GM19043 (cell line): ENCODE results near the gene ESYT1.

ENCODE experiments used
- ATAC-seq: cut with Tn5 transposase; IDR thresholded peaks from one replicate; pipeline ENCODE4 v1.9.1; 2021; ENCODE audit warnings: low read depth; ENCODE audit not compliant: unreplicated experiment

The ESYT1 gene

GRCh38 chr12:56128670-56129205 is 671 bp downstream of the ESYT1 start:
- ATAC-seq = no peak

DNA sequence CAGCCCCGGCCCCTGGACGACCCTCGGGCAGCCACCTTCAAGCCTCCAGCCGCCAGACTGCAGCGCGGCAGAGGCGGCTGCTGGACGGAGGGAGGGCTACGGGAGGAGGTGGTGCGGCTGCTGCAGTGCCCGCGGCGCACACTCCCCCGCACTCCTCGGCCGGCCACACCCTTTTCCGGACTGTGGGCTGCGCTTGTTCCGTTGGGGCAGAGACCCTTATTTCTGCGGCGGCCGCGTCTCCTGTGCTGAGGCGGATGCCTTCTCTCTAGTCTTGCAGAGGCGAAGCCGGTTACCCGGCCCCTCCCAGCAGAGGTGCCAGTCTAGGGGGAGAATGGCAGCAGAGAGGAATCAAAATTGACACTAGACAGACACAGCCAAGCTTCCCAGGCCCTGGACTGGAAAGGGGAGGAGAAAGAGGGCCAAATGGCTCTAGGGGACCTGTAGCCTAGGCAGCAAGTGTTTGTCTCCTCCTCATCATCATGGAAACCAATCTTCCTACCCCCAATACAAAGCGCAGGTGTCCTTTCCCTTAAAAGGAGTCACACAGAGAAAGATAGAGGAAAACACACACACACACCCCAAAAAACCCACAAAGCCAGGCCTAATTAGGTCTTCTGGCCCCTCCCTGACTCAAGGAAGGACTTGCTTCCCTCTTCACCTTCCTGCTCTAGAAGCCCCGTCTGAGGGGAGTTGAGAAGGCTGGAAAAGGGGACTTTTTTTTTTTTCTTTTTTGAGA is 1.3 kb downstream of the ESYT1 start:
- ATAC-seq = no peak

DNA sequence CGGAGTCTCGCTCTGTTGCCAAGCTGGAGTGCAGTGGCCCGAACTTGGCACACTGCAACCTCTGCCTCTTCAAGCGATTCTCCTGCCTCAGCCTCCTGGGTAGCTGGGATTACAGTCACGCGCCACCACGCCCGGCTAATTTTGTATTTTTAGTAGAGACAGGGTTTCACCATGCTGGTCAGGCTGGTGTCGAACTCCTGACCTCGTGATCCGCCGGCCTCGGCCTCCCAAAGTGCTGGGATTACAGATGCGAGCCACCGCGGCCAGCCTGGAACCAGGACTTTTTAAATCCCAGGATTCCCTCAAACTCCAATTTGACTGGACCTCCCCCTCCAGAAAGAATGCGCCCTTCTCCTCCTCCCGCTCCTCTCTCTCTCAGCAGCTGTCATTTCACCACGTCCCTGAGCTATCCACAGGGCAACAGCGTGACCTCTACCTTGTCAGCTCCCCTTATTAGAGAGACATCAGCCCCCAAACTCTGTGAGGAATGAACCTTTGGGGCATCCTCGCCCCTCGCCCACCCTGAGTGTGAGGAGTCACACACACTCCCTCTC is 2.0 kb downstream of the ESYT1 start:
- ATAC-seq = no peak

- no peak for ATAC-seq
Observed at GRCh38 chr12:56130876-56131275, 2.8 kb downstream of the ESYT1 start.

DNA sequence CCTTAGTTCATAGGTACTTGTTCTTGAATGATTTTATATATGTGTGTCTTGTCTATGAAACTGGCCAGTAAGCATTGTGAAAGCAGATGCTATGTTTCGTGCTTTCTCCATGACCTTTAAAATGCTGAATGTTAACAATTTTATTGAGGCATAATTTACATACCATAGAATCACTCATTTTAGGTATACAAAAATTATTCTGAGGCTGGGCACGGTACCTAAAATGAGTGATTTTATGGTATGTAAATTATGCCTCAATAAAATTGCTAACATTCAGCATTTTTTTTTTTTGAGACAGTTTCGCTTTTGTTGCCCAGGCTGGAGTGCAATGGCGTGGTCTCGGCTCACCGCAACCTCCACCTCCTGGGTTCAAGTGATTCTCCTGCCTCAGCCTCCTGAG is 6.8 kb downstream of the ESYT1 start:
- ATAC-seq = no peak

GRCh38 chr12:56137853-56138571 is 9.9 kb downstream of the ESYT1 start:
- no peak for ATAC-seq

DNA sequence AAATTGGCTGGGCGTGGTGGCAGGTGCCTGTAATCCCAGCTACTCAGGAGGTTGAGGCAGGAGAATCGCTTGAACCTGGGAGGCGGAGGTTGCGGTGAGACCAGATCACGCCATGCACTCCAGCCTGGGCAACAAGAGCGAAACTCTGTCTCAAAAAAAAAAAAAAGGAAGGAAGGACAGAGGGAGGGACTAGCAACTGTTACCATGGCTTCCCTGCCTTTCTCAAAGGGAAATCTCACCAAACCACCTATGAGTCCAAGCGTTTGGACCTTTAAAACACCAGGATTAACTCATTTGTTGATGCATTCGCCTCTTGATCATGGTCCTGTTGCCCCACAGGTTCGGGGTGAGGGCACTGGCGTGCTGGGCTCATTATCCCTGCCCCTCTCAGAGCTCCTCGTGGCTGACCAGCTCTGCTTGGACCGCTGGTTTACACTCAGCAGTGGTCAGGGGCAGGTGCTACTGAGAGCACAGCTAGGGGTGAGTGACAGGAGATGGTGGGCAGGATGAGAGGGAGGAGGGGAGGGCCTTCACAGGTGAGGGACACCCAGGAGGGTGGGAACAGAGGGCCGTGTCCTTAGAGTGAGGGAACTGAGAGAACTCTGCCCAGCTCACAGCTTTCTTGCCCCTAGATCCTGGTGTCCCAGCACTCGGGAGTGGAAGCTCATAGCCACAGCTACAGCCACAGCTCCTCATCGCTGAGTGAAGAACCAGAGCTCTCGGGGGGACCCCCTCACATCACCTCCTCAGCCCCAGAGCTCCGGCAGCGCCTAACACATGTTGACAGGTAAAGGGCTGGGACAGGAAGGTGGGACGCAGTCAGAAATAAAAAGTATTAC is 14.1 kb downstream of the ESYT1 start:
- ATAC-seq = no peak

DNA sequence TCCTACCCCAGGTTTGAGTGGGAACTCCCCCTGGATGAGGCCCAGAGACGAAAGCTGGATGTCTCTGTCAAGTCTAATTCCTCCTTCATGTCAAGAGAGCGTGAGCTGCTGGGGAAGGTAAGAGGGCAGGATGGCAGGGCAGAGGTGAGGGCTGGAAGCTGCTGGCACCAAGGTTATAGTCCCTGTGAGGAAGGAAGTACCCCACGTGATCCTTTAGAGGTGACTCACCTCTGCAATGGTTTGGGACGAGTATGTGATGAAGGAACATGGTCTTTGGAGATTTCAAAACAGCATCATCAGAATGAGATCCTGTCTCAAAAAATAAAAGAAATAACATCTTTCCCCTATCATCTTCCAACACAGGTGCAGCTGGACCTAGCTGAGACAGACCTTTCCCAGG is 15.2 kb downstream of the ESYT1 start:
- ATAC-seq = no peak

GRCh38 chr12:56143870-56144269 is 15.8 kb downstream of the ESYT1 start:
- ATAC-seq = no peak

GRCh38 chr12:56145217-56145616 is 17.1 kb downstream of the ESYT1 start:
- ATAC-seq = no peak

- no peak for ATAC-seq
Observed at GRCh38 chr12:56146492-56147460, 18.7 kb downstream of the ESYT1 start.

GRCh38 chr12:56150563-56150962 is 22.5 kb downstream of the ESYT1 start:
- no peak for ATAC-seq

DNA sequence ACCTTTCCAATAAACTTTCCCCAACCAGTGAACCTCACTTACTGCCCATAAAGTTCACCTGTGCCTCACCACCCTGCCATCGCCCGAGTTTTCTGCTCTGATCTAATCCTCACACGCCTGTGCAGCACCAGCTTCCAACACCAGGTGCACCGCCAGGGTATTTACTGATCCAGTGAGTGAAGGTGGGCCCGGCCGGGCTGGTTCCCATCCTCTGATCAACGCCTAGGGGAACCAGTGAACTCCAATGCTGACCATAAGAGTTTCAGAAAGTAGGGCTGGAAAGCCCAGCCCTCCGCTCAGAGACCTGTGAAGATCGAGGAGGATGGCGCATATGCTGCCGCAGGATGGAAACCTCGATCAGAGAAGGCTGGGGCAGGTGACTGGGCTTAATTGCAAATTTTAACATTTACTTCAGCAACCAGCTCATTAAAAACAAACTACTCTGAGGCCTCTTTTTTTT is 23.6 kb downstream of the ESYT1 start:
- peak; percentile 49 for ATAC-seq

DNA sequence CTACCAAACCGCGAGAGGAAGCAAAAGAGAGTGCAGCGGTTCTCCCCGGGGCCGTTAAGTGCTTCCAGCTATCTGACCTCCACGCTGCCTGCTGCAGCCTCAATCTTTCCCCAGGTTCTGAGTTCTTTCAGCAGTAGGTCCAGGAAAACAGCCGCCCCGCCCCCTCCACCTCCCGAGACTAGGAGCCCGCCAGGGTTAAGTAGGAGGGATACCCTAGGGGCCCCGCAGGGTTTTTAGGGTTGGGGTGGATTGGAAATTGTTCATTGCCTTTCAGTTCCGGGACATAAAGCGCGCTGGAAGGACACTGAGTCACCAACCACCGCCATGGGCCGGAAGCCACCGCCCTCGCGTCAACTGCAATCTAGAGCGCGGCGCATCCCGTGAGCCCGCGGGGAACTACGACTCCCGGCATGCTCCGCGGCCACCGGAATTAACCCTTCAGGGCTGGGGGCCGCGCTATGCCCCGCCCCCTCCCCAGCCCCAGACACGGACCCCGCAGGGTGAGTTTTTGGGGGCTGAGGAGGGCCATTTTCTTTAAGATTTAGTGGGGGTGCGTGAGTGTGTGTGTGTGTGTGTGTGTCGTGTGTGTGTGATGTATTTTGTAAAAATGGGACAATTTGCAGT is 24.2 kb downstream of the ESYT1 start, which contains the start of gene MYL6B:
Gene MYL6B (plus strand): TSS at position 456 of the 624 bp plus-strand sequence. CDS start 1,332 bp downstream, outside the sequence.
- ATAC-seq = peak; percentile 84

DNA sequence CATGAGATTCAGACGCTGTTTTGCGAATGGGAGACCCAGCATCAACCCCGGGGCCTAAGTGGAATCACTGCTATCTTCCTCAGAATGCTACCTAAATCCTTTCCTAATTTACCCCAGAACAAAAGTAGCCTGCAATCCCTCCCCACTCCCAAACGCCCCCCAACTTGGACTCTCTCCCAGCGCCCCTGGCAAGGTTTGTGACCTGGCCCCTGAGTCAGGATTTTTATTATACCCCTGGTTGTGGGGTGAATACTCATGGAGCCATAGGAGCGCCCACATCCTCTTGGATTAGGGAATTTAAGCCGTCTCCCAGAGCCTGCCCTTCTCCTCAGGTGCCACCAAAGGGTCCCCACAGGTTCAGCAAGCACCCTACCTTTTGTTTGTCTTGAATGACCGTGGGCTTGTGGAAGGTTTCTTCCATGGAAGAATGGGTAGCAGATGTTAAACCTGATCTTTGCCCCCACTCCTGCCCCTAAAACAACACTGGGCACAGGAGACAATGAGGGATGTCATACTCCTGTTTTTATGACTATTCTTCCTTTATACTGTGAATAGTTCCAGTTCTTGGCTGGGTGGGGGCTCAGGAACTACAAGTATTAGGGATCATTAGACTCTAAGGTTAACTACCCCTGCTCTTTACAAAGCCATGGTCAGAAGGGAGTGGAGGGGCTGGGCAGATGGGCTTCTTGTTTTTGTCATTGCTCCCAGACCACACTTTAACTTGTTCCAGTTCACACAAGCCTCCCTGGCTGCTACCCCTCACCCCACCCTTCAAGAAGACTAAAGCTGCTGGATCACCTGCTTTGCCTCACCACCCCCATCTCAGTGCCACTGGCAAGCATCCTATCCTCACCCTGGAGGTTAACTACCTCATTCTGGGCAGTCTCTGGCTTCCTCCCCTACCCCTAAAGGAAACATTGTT is 24.9 kb downstream of the ESYT1 start:
- ATAC-seq = no peak

DNA sequence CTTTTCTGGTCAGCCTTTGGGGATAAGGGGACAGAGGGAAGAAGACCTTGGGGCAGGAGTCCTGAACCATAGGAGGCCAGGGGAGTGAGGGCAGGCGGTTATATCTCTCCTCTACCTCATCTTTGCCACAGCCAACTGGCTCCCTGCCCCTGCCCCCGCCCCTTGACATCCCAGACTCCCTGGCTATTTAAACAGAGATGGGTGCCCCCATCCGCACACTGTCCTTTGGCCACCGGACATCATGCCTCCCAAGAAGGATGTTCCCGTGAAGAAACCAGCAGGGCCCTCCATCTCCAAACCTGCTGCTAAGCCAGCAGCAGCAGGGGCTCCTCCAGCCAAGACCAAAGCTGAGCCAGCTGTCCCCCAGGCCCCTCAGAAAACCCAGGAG is 25.6 kb downstream of the ESYT1 start:
- ATAC-seq = no peak

- ATAC-seq = no peak
Observed at GRCh38 chr12:56154246-56154771, 26.2 kb downstream of the ESYT1 start.

DNA sequence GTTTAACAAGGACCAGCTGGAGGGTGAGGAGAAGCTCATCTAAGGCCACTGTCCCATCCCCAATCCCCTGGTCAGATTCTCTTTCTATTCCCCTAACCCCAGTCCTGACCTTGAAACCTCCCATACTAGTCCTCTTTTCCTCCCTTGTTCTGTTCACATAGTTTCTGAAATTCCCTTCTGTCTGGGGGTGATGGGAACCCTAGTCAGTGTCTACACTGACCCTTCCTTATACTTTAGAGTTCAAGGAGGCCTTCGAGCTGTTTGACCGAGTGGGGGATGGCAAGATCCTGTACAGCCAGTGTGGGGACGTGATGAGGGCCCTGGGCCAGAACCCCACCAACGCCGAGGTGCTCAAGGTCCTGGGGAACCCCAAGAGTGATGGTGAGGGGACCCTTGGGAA is 26.8 kb downstream of the ESYT1 start:
- ATAC-seq = no peak
